Esophagus muscularis mucosa (tissue), 4 donors: Measurements from ENCODE around the gene ANKRD40. TPM values are rescaled to one million over a fixed set of nuclear protein-coding genes. Genes with fewer than 3 reads are reported as not detected.

Source experiments
- DNase-seq: peaks from one replicate; pipeline ENCODE4 v3.0.0-alpha.2; 2017; ENCODE audit errors: extremely low spot score
- H3K27ac ChIP-seq, 4 donors: fragments of 200-600 bp; sonication (generic); replicated peaks in 1 of 4; 1 replicate in 3 of 4; 2 replicates in 1 of 4; pipeline ENCODE4 v1.5.1; 2016 to 2019; ENCODE audit warnings: mild to moderate bottlenecking in 1 of 4
- H3K27me3 ChIP-seq, 4 donors: fragments of 200-600 bp; sonication (generic); one replicate each; pipeline versions ENCODE4 v1.5.1 to v1.6.0; 2016 to 2019
- H3K36me3 ChIP-seq, 4 donors: fragments of 200-600 bp; sonication (generic); one replicate each; pipeline ENCODE4 v1.5.1; 2016 to 2019
- H3K4me1 ChIP-seq, 4 donors: fragments of 200-600 bp; sonication (generic); one replicate each; pipeline ENCODE4 v1.5.1; 2016 to 2019
- H3K4me3 ChIP-seq, 4 donors: fragments of 200-600 bp; sonication (generic); 1 replicate in 2 of 4; 2 replicates in 2 of 4; pipeline ENCODE4 v1.5.1; 2016 to 2019; ENCODE audit warnings: mild to moderate bottlenecking in 4 of 4, moderate library complexity in 1 of 4
- H3K9me3 ChIP-seq, 4 donors: fragments of 200-600 bp; sonication (generic); 1 replicate in 3 of 4; 2 replicates in 1 of 4; pipeline ENCODE4 v1.5.1; 2016 to 2019
- EP300 ChIP-seq: sonication (generic); formaldehyde crosslinking; IDR thresholded peaks from one replicate; pipeline ENCODE4 v1.6.1; 2017; ENCODE audit warnings: antibody characterized with exemption
- POLR2A ChIP-seq: fragments of 450-650 bp; IDR thresholded peaks from one replicate; pipeline ENCODE4 v1.6.1; 2017; ENCODE audit warnings: antibody characterized with exemption, moderate library complexity, mild to moderate bottlenecking, low read depth
- POLR2AphosphoS5 ChIP-seq, 2 donors: sonication (generic); formaldehyde crosslinking; IDR thresholded peaks; one replicate each; pipeline ENCODE4 v1.6.1; 2017; ENCODE audit warnings: antibody characterized with exemption in 2 of 2
- WGBS: methylation state at CpG from one replicate; pipeline ENCODE4 v1.1.5; 2018; 5-methylcytosine and 5-hydroxymethylcytosine counted together
- intact Hi-C: fragments of 100-400 bp; cut with DNase I; formaldehyde crosslinking; loops from one replicate; pipeline ENCODE4 v1.15.1; 2023
- total RNA-seq, 4 donors: library from RNA; depleted of rRNA; stranded (reverse); fragments of >200 nt; gene quantifications; one replicate each; pipeline versions ENCODE4 v1.1.0 to v1.2.1, GENCODE V29; 2016
- TF ChIP-seq, protein P1 (sequence below), 3 experiments: fragments of 200-600 bp in 2 of 3; fragments of 450-650 bp in 1 of 3; sonication (generic) in 2 of 3; IDR thresholded peaks; one replicate each; pipeline ENCODE4 v1.5.1; 2017 to 2019; ENCODE audit warnings: antibody characterized with exemption in 3 of 3, mild to moderate bottlenecking in 2 of 3, moderate library complexity in 1 of 3

ANKRD40 gene
- total RNA-seq, 4 donors from 2014 or later: 73.1 to 96.2 (median 87.4) TPM

DNA sequence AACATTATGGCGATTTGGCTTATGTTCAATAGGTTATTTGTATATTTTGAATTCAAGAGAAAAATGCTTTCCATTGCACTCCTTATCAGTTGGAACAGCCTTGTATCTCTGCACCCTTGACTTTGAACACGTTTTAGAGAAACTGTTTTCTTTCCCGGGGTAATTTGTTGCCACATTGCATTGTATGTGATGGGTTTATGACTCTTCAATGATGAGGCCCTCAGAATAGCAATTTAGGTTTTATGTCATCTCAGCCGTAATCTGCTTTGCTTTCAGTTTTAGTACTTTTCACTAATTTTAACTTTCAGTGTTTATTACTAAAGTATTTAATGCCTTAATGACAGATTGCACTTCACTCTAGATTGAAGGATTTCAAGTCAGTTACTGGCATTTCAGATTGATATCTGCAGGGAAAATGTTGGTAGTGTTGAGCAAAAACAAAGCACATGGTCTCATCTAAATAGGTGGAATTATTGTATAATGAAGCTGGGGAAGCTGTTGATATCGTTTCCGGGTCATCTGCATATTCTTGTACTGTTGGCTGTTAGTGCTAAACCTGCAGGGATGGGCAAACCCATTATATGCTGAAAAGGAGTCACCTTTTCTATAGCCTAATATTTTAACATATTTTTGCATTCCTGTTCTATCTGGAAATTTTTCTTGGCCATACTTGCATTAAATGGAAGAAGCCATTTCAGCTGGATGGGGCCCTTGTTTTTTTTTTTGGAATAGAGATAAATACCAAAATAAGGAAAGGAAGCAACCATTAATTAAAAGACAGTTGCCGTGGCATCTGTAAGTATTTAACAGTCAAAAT is 13.7 kb upstream of the ANKRD40 start:
- no peak for TF ChIP-seq POLR2A
- TF ChIP-seq EP300: no peak
- TF ChIP-seq, protein P1, sequence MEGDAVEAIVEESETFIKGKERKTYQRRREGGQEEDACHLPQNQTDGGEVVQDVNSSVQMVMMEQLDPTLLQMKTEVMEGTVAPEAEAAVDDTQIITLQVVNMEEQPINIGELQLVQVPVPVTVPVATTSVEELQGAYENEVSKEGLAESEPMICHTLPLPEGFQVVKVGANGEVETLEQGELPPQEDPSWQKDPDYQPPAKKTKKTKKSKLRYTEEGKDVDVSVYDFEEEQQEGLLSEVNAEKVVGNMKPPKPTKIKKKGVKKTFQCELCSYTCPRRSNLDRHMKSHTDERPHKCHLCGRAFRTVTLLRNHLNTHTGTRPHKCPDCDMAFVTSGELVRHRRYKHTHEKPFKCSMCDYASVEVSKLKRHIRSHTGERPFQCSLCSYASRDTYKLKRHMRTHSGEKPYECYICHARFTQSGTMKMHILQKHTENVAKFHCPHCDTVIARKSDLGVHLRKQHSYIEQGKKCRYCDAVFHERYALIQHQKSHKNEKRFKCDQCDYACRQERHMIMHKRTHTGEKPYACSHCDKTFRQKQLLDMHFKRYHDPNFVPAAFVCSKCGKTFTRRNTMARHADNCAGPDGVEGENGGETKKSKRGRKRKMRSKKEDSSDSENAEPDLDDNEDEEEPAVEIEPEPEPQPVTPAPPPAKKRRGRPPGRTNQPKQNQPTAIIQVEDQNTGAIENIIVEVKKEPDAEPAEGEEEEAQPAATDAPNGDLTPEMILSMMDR (IDR thresholded peaks at IDR 0.05): no peak
- TF ChIP-seq POLR2AphosphoS5 (IDR thresholded peaks at IDR 0.05): no peak
- peak overlapping the region; percentile 85 to 98 (median 98) for H3K27ac ChIP-seq
- no peak for DNase-seq
- no peaks in the 10 kb centered on the region for H3K9me3 ChIP-seq
- peak overlapping the region; percentile 69 to 91 (median 84) for H3K4me3 ChIP-seq
- intact Hi-C loops: no loop called here
- H3K36me3 ChIP-seq: no peaks in the 10 kb centered on the region
- no peaks in the 10 kb centered on the region for H3K27me3 ChIP-seq
- 5% methylated on average over 7 of the region's 7 CpGs for WGBS
- H3K4me1 ChIP-seq: peaks cover 61 to 65% (median 65%) of the 10 kb centered on the region in 4 donors

DNA sequence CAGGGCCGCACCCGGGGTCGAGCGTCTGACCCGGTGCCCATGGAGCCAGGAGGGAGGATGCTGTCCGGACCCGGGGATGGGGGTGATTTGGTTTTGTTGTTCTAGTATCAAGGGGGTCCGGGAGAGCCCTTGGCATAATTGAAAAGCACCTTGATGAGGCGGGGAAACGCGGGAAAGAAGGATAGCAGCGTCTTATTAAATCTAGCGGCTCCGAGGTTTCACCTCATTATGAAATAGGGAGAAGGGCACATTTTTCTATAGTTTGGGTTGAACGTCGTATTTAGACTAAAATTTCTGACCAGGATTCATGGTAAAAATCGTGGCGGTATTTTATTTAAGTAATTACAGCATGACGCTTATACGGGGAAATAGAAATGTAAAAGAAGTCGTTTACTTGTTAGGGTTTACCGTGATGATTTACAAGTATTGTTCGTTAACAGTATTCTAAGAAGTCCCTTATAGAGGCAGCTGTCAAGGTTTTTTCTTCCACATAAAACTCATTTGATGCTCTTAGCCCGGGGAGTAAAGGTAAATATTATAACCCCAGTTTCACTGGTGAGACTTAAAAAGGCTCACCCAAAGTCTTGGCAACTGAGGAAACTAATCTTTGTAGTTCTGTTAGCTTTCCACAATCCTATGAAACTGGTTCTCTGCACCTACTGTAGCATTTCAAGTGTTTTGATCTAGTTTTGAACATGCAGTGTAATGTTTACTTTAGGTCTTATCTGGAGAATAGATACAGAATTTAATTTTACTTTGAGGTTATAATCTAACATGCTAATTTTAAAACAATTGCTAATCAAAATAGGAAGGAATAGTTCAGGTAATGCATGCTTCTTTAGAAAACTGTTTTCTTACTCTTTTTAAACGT is 12.4 kb upstream of the ANKRD40 start:
- TF ChIP-seq POLR2A (no peak), POLR2AphosphoS5 (IDR thresholded peaks at IDR 0.05) (no peak), EP300 (no peak)
- TF ChIP-seq, protein P1 (IDR thresholded peaks at IDR 0.05): no peak
- no peaks in the 10 kb centered on the region for H3K9me3 ChIP-seq
- DNase-seq: no peak
- intact Hi-C loops: no loop called here
- peaks cover 49 to 54% (median 53%) of the 10 kb centered on the region in 4 donors for H3K4me1 ChIP-seq
- H3K36me3 ChIP-seq: no peaks in the 10 kb centered on the region
- H3K27ac ChIP-seq: peak overlapping the region; percentile 85 to 98 (median 98)
- H3K4me3 ChIP-seq: peak overlapping the region; percentile 69 to 91 (median 84)
- 1% methylated on average over 25 of the region's 25 CpGs for WGBS
- no peaks in the 10 kb centered on the region for H3K27me3 ChIP-seq

DNA sequence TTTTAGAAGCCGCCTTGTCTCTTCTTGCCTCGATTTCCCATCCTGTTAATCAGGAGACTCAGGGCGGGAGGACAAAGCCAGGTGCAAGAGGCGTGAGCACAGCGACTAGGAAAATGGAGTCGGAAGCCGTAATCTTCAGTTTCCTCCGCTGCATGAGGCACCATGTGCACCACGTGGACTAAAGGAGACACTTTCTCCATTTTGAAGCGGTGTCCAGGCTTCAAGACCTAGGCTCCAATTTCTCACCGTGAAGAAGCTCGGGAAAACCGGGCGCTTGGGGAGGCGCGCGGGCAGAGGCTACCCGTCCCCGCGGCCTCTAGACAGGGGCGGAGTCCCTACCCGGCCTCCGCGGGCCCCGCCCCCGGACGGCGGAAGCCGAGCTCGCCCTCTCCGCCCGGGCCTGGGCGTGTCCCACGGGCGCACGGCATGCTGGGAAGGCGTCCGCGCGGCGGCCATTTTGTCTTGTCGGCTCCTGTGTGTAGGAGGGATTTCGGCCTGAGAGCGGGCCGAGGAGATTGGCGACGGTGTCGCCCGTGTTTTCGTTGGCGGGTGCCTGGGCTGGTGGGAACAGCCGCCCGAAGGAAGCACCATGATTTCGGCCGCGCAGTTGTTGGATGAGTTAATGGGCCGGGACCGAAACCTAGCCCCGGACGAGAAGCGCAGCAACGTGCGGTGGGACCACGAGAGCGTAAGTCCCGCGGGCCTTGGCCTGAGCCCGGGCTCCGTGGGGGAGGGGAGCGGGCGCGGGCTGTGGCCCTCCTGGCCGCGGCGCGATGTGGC is 11.6 kb upstream of the ANKRD40 start, which contains the start of gene LUC7L3:
TSS of gene LUC7L3 (plus strand) at position 460 of the 780 bp plus-strand sequence. CDS start at position 590, 130 bp downstream.
- 4% methylated on average over 35 of the region's 76 CpGs for WGBS
- Histone ChIP-seq H3K36me3 (no peaks in the 10 kb centered on the region), H3K4me1 (peaks cover 41 to 45% (median 44%) of the 10 kb centered on the region in 4 donors), H3K27me3 (no peaks in the 10 kb centered on the region), H3K27ac (peak within 1 kb of the TSS; percentile 85 to 98 (median 98)), H3K4me3 (peak within 1 kb of the TSS; percentile 69 to 91 (median 84)), H3K9me3 (no peaks in the 10 kb centered on the region)
- peak; percentile 96 for DNase-seq
- intact Hi-C loops: no loop called here
- TF ChIP-seq, protein P1 (IDR thresholded peaks at IDR 0.05): peak in 1 of 3 experiments; percentile 5
- no peak for TF ChIP-seq EP300
- peak; percentile 92 to 94 for TF ChIP-seq POLR2AphosphoS5 (IDR thresholded peaks at IDR 0.05)
- peak; percentile 76 for TF ChIP-seq POLR2A

DNA sequence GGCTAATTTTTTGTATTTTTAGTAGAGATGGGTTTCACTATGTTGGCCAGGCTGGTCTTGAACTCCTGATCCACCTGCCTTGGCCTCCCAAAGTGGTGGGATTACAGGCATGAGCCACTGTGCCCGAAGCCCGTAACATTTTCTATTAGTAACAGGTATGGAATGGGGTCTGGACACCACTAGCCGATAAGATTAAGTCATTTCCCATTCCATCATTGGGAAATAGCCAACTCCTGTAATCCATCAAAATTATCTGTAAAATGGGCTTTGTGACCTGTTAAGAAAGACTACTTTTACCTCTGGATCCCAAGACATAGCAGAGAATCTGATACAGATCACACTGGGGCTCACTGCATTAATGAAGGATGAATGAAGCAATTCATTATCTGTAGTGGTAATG is 7.8 kb upstream of the ANKRD40 start:
- peaks cover 4 to 7% (median 6%) of the 10 kb centered on the region in 4 donors for H3K4me1 ChIP-seq
- WGBS: 88% methylated on average over 3 of the region's 3 CpGs
- intact Hi-C loops: no loop called here

More for the DNA sequence above, 7.8 kb upstream of the ANKRD40 start:
- H3K27me3 ChIP-seq: no peaks in the 10 kb centered on the region
- no peak for DNase-seq
- no peaks in the 10 kb centered on the region for H3K36me3 ChIP-seq
- no peaks in the 10 kb centered on the region for H3K9me3 ChIP-seq
- TF ChIP-seq, protein P1 (IDR thresholded peaks at IDR 0.05): no peak
- TF ChIP-seq POLR2AphosphoS5 (IDR thresholded peaks at IDR 0.05) (no peak), EP300 (no peak), POLR2A (no peak)
- H3K27ac ChIP-seq: no peak overlapping the region
- H3K4me3 ChIP-seq: no peak overlapping the region
